ENCODE data around the gene DENND1C.
A peak's percentile ranks its signal among the peaks of the same experiment; 100 is the strongest.
"Not testable (repeated sequence)": the region's sequence is repeated elsewhere in the genome, so short reads cannot be mapped to it uniquely, and the experiment has no call there.

Gene DENND1C

DNA sequence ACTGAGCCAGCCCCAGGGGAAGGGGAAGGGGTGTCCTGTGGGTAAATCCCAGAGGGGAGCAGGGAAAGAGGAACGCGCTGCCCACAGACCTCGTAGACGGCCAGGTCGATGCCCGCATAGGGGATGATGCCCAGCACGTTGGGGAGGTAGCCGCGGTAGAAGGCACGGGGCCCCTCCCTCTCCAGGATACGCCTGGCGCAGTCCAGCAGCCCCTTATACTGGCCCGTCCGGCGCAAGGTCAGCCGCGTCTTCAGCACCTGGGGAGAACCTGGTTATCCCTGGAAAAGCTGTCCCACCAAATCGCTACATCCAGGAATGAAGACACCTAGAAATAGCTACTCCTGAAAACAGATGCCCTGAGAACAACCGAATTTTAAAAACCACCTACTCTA is 29.4 kb downstream of the DENND1C start:
- no peak for DNase-seq

DNA sequence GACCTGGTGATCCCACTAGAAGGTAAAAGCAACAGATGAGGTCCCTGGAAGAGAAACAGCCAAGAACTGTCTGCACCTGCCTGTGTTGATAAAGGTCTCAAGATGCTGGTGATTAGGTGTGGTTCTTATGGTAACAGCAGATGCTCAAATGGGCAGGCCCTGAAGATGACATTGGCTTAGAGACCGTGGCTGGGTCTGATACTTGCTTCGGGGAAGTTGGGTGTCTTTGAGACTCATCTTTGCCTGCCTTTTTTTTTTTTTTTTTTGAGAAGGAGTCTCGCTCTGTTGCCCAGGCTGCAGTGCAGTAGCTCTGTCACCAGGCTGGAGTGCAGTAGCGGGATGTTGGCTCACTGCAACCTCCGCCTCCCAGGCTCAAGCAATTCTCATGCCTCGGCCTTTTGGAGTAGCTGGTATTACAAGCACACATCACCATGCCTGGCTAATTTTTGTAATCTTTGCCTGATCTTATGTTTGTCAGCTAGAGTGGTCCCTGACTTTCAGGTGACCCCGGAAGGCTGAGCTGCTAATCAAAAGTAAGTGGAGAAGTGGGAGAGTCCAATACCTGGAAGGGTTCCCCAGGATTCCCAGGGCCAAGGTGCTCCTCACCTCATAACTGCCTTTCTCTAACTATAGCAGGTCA is 29.9 kb downstream of the DENND1C start:
- no peak for DNase-seq

DNA sequence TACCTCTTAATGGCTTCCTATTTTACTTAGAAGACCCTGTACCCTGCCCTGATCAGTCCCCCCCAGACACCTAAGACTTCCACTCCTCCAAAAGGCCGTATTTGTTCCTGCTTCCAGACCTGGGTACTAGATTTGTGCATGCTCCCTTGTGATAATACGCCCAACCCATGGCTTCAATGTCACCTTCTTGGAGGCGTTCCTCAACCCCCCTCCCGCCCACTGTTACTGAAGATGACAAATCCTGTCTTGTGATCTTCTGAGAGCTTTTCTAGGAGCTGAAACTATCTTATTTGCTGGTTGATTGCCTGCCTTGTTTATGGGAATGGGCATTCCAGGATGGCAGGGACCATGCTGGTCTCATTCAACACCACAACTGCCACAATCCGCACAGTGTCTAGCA is 31.4 kb downstream of the DENND1C start:
- no peak for DNase-seq

DNA sequence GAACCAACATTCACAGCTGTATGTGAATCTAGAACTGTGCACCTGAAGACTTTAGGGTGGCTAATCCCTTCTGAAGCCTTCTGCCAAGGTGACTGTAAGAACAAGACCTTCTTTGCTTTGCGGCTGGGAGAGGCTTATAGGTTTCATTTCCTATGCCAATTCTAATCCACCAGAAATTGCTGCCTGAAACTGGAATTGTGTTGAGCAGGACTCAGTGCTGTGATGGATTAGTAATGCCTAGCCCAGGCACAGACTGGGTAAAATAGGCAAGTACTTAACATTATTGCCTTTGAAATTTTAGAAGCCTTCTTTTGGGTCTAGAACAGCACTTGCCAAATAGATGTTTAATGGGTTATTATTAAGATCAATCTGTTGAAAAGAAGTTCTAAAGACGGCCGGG is 33.5 kb downstream of the DENND1C start:
- DNase-seq, result no peak

DNA sequence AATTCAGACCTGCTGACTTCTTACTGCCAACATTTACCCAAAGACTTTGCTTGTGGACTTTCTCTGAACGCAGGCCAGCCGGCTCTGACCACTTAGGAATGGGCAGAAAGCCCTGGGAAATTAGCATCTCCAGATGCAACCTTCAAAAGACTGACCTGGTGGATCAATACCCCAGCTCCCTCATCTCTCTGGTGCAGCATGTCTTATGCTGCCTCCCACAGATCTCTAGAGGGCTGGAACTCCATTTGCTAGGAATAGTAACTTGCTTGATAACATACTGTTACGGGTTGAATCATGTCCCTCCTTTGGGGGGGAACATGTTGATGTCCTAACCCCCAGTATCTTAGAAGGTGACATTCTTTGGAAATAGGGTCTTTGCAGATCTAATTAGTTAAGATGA is 35.1 kb downstream of the DENND1C start:
- DNase-seq, result no peak

DNA sequence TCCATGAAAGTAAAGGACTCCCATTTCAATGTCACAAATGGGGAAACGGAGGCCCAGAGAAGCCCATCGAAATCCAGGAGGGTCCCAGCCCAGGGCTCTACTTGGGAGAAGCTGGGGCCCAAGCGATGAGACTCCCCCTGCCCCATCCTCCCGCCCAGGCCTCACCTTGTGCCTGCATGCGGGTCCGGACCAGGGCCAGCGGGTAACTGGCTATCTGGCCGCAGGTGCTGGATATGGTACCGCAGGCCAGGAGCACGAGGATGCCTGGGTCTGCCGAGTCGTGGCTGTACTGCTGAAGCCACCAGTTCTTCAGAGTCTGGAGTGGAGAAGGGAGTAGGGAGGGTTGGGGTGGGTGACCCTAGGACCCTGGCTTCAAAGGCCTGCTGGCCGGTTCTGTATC is 37.6 kb downstream of the DENND1C start:
- no peak for DNase-seq

DNA sequence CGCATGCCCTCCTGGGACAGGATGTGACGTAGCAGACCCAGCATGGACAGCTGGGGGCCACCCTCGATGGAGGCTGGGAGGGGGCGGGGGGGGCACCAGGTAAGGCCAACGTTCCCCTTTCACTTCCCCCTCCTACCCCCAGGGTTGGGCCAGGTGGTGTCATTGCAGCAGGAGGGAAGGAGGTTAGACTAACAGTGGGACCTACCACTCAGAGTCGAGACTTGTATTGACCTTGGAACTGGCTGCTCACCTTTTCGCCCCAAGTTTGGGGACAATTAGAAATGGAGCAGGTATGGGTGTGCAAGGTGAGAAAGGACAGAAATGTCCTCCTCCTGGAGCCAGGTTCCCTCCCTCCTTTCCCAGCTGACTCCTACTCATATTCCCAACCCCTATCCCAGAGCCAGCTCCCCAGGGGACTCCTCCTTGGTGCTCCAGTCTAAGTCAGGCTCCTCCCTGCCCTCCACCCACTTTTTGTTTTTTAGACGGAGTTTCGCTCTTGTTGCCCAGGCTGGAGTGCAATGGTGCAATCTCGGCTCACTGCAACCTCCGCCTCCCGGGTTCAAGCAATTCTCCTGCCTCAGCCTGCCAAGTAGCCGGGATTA is 39.4 kb downstream of the DENND1C start:
- no peak for DNase-seq

DNA sequence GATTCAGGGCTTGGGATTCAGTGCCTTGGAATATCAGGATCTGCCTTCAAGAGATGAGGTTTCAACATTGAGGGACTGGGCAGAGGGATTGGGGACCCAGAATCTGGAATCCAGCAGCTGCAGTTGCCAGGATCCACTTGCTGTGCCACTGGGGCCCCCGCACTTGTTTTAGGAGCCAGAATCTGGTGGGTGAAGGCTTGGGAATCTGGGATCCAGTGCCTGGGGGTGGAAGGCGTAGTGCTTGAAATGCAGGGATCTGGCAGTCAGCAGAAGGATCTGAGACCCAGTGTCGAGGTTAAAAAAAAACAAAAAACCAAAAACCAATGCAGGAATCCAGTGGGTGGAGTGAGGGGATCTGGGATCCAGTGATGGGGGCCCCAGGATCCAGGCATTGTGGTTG is 40.7 kb downstream of the DENND1C start:
- no peak for DNase-seq

DNA sequence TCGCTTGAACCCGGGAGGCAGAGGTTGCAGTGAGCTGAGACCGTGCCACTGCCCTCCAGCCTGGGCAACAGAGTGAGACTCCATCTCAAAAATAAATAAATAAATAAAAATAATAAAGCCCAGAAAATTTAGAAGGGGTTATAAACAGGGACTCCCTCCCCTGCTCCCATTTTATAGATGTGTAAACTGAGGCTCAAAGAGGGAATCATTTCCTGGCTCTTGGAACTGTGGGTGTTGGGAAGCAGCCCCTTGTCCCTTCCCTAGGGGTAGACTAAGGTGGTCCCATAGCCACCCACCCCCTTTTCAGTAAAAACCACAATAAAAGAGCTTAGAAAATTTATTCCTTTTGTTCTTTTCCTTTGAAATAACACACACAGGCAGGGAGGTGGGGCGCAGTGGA is 41.8 kb downstream of the DENND1C start:
- DNase-seq, result no peak

DNA sequence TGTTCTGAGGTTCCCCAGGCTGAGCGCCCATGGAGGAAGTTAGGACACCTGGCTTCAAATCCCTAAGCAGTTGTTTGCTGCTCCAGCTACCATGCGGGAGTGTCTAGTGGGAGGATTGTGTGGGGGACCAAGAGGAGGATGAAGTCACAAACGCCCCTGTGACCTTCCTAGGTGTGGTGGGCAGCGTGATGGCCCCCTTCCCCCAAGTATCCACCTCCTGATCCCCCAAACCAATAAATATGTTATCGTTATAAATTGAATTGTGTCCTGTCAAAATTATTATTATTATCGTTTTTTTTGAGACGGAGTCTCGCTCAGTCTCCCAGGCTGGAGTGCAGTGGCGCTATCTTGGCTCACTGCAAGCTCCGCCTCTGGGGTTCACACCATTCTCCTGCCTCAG is 47.9 kb downstream of the DENND1C start, which contains the start of gene SLC25A41:
TSS of gene SLC25A41 (minus strand) at position 101 of the 400 bp plus-strand sequence. CDS start at position 31, 70 bp downstream.
- no peak for DNase-seq

DNA sequence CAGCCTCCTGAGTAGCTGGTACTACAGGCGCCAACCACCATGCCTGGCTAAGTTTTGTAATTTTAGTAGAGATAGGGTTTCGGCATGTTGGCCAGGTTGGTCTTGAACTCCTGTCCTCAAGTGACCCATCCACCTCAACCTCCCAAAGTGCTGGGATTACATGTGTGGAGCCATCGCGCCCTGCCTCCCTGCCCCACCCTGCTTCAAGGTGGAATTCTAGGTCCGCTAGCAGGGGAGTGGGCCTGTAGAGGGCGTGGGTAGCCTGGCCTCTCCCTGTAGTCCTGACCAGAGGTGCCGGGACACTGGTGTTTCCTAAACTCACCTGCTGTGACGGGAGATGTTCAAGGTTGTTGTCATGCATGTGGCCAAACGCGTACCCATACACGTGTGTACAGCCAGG is 48.4 kb downstream of the DENND1C start:
- DNase-seq, result no peak

DNA sequence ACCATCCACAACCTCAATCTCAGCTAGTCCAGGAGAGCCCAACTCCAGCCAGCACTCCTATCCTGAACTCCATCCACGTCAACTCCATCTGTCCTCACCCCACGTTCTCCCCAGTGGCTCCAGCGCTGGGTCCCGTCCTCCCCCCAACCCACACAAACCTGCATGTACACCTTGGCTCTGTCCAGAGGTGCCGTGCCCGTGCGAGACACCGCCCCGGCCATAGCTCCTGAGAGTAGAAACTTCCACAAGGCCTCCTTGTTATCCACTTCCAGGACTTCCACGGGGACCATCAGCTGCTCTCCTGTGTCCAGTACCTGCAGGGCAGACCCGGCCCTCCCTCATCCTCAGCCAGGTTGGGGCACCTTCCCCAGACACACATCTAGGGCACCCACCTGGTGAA is 49.7 kb downstream of the DENND1C start:
- DNase-seq, result no peak

DNA sequence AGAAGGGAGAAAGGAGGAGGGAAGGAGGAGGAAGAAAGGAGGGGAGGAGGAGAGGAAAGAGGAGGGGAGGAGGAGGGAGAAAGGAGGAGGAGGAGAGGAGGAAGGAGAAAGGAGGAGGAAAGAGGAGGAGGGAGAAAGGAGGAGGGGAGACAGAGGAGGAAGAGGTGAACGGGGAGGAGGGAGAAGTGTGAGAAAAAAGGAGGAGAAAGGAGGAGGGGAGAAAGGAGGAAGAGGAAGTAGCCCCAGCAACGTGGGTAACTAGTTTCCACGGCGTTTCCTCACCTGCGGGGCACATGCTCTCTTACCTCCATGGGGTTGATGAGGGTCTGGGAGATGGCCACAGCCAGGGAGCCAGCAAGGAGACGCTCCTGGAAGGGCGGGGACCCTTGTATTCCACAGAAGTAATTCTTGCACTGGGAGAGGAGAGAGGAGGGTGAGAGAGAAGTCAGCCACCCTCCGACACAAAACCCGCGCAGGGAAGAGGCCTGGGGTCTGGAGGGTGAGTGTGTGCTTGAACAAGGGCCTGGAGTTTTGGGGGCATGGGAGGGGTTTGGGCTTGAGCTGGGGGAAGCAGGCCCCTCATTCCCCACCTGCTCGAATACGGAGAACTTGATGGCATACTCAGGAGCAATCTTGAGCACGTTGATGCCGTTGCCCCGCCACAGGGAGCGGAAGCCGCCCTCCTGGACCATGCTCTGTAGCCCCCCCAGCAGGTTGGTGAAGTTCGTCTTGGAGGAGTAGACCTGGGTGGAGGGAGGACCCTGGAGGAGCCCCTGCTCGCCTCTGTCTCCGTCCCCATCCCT is 52.0 kb downstream of the DENND1C start:
- DNase-seq, result no peak

DNA sequence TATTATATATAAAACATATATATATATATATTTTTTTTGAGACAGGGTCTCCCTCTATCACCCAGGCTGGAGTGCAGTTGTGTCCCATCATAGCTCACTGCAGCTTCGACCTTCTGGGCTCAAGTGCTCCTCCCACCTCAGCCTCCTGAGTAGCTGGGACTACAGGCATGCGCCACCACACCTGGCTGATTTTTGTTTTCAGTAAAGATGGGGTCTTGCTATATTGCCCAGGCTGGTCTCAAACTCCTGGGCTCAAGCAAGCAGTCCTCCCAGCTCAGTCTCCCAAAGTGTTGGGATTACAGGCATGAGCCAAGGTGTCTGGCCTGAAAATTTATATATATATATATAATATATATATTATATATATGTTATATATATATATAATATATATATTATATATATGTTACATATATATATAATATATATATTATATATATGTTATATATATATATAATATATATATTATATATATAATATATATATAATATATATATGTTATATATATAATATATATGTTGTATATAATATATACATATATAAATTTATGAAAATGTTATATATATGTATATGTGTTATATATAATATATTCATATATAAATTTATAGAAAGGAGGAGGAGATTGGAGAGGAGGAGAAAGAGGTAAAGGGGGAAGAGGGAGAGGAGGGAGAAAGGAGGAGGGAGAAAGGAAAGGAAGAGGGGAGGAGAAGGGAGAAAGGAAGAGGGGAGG is 52.7 kb downstream of the DENND1C start:
- DNase-seq, result not testable (repeated sequence)

DNA sequence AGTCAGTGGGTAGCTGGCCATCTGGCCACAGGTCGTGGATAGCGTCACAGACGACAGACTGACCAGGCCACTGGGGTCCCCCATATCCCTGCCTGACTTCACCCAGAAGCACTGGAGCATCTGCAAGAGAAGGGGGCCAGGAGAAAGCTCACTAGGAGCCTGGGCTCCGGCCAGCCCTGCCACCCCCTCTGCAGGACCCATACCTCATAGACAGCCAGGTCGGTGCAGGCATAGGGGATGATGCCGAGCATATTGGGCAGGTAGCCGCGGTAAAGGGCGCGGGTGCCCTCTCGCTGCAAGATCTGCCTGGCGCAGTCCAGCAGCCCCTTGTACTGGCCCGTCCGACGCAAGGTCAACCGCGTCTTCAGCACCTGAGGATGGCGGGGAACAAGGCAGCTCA is 54.5 kb downstream of the DENND1C start:
- no peak for DNase-seq

DNA sequence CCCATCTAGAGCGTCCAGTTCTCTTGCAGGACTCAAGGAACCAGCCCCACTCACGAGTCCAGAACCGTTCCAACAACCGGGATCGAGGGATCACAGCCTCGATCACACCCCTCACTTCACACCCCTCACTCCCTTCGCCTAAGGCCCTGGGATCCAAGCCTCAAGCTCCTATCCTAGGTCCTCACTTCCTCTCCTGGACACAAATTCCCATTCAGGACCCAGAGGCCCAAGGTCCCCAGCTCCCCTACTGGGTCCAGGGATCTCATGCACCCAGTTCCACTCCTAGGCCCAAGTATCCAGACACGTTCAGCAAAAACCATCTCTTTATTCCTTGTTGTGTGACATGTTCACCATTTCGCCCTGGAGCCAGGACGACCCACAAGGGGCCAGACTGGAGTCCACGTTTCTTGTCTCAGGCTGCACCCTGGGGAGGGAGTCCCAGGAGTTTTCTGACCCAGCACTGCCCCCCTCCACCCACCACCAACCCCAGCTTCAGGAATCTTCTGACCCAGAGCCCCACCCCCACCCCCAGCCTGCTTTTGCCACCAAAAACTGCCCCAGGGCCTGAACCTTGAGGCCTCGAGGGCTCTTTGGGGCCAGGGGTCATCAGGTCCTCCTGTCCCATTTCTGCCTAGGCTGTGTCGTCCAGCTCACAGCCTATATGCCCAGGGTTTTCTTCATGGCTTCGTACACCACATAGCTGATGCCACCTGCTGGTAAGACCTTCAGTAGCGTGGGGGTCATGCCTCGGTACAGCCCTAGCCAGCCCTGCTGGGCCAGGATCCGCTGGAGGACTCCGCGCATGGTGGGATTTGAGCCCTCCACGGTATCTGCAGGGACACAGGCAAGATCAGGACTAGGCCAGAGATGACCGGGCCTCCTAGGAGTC is 55.6 kb downstream of the DENND1C start:
- peak; percentile 29 for DNase-seq

DNA sequence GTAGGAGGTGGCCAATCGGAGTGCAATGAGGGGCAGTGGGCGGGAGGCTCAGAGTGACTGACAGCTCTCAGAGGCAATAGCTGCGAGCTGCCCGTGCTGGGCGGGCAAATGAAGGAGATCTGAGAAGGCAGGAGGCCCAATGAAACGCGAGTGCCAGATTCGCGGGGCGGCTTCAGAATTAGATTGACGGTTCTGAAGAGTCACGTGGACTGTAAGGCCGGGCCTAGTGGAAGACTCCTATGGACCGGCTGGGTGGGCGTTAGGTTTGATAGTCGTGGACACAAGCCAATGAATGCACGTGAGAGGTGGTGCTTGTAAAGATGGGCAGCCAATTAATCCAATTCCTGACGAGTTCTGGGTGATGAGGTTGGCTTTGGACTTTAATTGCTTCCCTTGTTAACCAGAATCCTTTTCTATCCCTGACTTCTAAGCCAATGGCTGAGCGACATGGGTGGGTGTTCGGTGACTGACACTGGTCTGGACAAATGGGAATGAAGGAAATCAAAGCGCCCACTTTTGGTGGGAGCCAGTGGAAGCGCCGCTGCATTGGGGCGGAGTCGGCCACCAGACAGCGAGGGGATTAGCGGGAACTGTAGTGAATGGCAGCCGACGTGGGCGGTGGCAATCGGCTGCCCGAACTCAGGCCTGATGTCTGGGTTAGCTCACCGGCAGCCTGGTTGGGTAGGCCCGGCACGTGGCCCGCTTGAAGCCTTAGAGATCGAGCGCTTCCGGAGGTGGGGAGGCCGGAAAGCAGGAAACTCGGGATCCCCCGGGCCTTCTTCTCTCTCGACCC is 56.5 kb downstream of the DENND1C start:
- DNase-seq, result peak; percentile 100

DNA sequence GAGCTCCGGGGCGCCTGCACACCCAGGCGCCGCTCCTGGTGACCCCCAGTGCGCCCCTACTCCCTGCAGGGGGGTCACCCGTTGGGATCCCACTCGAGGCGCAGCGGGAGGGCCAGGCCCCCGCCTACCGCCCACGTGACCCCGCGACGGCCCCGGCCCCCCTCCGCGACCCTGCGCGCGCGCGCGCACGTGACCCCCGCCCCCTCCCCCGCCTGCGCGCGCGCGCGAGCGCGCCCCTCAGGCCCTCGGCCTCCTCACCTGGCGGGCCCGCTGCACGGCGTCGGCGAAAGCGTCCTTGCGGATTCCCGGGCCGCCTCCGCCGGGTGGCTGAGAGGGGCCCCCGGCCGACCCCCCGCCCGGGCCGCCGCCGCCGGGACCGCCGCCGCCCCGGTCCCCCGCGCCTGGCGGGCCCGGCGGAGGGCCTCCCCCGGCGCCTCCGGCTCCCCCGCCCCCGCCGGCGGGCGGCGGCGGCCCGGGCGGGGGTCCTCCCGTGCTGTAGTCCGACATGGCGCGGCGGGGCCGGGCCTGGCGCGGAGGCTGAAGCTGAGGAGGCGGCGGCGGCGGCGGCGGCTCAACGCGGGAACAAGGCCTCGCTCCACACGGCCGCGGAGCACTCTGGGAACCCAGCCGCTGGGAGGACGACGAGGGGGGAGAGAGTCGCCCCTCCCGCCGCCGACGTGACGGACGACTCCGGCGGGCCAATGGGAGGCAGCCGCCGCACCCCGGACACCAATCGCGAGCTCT is 57.2 kb downstream of the DENND1C start, which contains the start of gene KHSRP:
TSS of gene KHSRP (minus strand) at position 617 of the 744 bp plus-strand sequence. CDS start at position 507, 110 bp downstream.
- DNase-seq, result peak; percentile 22

DNA sequence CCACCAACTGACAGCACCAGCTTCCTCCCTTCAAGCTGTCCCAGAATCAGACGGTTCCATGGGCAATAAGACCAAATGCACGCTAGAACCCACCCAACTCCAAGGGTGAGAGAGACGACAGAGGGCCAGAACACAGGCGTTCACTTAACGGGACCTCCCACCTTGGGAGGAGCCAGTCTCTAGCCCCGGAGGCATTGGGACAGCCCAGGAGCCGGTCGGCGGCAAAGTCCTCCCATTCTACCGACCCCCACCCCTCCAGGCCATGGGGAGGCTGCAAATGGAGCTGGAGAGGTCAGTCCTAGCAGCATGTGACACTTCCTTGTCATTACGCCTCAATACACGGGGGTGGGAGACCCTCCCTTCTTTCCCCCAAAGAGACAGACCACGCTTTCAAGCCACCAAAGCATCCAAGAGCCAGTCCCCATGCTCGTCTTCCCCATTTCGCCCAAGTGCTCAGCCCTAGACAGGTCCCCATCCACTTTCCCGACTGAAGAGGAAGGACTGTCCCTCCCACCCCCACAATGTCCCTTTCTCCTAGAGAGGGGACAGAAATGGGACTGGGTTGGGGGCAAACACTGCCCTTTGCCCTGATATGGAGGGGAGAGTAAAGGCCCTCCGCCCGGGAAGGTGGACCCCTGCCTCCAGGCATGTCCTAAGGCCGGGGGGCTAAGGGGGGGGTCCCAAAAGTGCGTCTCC is 57.9 kb downstream of the DENND1C start:
- peak; percentile 29 for DNase-seq

Measured in NCI-H82 (cell line).